Stimulated activated CD4-positive, alpha-beta T cell treated with anti-CD3 and anti-CD28 coated beads, TNF-alpha, amount 100 ng/mL, for 4 hours (primary cell): ENCODE measurements around the gene SLC45A1.

Experiments
- DNase-seq, 3 experiments: peaks; one replicate each; pipeline ENCODE4 v3.0.0-alpha.2; 2020; ENCODE audit warnings: low read depth in 3 of 3

SLC45A1 gene

DNA sequence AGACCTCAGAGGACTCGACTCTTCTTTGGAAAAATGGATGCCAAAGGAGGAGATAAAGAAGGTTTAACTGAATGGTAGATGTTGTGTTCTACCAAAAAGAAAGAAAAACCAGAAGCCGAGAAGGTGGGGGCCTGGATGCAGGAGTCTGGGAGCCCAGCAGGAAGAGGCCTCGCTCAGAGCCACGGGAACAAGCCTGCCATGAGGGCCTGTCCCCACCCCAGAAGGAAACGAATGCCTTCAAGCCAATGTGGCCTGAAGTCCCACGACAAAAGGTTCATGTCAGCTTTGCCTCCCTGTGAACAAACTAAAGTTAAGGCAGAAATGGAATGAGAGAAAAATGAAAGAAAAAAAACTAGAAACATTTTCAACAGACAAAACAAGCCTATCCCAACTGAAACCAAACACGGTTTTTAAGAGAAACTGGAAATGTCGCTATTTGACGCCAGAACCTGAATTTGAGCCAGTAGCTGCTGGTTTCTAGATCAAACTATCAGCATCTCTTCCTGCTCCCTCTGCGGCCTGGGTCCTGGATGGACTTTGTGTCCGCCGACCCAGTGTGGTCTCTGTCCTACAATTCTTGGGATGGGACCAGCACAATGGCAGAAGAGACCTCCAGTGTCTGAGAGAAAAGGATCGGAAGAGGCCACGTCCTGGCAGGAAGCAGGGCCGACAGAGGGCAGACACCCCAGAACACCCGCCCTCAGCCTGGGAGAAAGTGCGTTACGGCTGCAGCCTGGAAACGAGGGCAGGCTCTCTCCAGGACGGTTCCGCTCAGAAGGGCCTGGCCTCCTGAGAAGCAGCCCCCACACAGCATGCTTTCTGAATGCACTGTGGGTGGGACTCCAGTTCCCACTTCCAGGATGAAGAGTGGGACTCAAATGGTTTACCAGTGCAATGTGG is 35.2 kb downstream of the SLC45A1 start:
- no peak for DNase-seq

- no peak for DNase-seq
These were observed 36.1 kb downstream of the SLC45A1 start for GRCh38 chr1:8354038-8354437.

DNA sequence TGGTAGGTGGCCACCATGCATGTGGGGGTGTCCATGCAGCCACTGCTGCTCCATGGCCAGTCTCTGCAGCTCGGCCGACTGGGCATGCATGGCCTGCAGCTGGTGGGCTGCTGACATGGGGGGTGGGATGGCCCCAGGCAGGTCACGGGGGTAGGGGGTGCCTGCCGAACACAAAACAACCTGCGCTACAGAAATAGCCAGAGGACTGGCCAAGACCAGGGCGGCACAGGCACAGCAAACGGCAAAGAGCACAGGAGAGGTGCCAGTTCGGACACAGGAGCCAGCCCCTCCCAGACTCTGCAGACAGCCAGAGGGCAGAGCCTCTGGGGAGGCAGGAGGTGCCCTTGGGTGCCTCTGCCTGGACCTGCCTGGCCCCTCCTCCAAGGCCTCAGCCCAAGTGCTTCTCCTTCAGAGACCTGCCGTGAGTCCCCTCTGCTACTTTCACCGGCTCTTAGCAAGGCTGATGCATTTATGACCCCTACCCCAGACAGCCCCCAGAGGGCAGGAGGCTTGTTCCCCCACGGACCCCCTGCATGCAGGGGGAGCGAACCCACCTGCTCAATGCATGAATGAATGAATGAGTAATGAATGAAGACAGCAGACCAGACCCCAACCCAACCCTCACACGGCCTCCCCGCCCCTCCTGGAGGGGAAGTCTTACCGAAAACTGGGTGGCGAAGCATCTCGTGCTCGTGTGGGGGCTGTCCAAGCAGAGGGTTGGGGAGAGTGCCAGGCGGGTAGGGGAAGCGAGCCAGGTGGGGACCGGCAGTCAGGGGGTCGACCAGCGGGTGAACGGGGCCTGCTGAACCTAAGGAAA is 37.7 kb downstream of the SLC45A1 start:
- DNase-seq, result no peak

- DNase-seq, result no peak
These were observed 38.6 kb downstream of the SLC45A1 start for GRCh38 chr1:8356256-8357209.

GRCh38 chr1:8357329-8358101 is 39.6 kb downstream of the SLC45A1 start:
- no peak for DNase-seq

- no peak for DNase-seq
These were observed 40.5 kb downstream of the SLC45A1 start for GRCh38 chr1:8358241-8358896.

DNA sequence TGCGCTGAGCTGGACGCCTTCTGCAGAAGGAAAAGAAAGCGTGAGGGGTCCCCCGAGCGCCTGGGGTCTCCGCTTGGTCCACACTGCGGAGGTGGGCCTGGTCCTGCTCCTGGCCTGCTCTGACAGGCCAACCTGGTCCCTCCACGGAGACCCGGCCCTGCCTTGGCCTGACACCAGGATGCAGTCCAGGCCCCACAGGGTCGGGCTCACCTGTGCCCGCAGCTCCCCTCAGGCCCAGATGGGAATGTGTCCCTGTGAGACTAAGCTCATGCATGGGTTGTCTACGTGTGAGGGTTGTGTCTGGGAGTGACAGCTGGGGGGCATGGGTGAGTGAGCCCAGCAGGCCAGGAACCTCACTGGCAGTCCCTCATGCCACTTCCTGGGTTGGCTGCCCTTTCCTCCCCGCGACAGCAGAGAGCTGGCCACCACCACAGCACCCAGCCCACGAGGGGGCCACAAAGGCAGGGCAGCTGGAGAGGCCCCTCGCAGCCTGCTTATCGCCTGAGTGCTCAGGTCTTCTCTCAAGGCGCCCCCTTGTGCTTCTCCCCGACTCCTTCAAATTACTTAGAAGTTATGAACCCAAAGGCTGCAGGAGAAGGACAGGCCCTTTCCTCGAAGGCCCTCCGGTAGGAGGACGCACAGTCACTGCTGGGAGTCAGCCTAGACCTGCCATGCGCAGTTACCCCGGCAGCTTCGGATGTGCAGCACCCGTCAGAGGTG is 41.1 kb downstream of the SLC45A1 start:
- no peak for DNase-seq

GRCh38 chr1:8359617-8360481 is 41.9 kb downstream of the SLC45A1 start:
- no peak for DNase-seq

DNA sequence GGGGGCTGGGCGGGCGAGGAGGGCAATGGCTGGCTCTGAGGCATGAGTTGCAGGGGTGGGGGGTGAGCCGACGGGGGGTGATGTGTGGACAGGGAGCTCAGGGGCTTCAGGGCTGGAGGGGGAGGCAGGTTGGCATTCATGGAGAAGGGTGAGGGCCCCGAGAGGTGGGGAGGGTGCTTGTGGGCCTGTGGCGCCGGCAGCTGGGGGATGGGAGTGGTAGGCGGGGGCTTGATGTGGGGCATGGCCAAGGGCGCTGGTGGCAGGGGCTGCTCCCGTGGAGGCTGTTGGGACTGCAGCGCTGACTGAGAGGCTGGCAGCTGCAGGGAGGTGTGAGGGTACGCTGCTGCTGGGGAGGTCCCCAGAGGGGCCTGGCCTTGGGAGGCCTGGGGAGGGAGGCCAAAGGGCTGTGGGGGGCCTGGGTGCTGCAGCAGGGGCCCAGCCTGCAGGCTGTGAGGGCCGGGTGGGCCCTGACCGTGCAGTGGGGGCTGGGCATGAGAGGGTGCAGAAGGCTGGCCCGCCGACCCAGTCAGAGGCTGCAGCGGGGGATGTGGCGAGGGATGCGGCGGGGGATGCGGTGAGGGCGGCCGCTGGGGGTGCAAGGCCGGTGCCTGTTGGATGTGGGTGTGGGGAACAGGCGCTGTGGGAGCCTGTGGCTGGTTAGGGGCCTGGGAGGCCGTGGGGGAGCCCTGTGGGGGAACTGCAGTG is 42.7 kb downstream of the SLC45A1 start:
- DNase-seq, result no peak

- DNase-seq, result no peak
These were observed 43.4 kb downstream of the SLC45A1 start for GRCh38 chr1:8361198-8361849.

DNA sequence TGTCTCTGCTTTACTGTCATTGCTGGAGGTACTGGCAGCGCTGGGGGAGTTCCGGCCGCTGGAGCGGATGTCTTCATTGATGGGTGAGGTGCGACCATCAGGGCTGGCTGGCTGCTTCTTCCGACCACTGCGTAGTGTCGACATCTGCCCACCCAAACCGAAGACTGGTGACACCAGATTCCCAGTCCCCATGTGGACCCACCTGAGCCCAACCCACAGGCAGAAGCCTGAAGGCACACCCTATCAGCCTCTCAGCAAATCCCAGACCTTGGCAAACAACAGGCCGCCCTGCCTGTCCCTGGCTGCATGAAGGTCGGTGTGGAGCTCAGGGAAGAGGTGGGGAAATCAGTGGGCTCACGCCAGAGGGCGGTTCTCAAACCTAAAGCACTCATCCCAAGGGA is 44.8 kb downstream of the SLC45A1 start:
- no peak for DNase-seq

GRCh38 chr1:8363186-8363766 is 45.4 kb downstream of the SLC45A1 start:
- no peak for DNase-seq

DNA sequence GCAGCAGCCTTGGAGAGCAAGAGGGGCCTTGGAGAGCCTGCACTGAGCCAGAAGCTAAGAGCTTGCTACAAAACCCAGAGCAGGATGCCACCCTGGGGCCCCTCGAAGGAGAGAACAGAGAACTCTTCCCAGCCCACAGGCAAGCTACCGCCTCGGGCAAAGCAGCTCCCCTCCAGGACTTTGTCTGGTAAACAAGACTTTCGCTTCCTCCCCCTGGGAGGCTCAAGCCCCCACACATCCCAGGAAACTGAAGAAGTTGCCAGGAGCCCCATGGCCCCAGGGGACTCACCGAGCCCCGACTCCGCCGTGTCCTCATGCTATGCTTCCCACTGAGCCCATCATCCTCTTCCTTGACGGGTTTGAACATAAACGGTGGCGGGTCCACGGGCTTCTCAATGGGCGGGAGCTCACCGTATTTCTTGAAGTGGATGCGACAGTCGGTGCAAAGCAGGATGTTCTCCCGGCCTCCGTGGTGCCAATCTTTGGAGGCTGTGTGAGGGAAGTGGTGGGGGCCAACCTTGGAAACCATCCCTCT is 45.9 kb downstream of the SLC45A1 start:
- no peak for DNase-seq

DNA sequence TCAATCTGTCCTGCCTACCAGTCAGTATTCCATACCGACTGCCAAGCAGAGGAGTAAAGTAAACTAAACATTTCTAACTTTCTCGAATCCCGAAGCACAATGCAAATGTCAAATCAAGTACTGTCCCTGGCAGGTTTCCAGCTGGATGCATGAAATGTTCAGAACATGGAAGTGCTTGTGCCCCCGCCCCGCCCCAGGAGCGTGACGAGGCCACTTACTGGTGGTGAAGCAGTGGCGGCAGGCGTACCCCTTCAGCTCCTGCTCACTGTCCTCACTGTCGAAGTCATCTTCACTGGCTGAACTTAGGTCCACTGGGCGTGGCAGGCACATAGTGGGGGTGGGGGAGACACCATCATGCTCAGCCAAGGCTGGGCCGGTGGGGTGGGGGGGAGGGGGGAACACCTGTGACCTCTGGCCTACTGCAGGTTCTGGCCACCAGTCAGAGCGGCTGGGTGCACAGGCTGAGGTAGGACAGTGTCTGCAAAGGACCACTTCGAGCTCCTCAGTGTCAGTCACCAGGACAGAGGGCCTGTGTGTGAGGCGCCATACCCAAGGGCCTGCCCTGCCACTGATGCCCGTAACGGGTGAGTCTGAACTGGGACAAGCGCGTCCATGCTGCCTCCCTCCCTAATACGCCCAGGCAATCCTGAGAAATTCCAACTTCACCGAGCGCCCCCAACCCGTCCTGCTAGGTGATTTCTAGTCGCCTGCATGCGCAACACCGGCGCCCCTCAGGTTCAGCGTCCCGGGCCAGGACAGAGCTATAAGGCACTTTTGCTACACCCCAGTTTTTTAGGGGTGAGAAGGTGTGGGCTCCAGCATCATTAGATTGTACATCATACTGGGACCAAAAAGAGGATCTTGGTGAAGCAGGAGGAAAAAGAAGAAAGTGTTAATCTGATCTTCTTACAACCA is 46.9 kb downstream of the SLC45A1 start:
- DNase-seq, result no peak

- no peak for DNase-seq
These were observed 47.9 kb downstream of the SLC45A1 start for GRCh38 chr1:8365661-8366362.
